IPS DF 6.9 (cell line): ENCODE data around the gene ARHGAP26.

ENCODE experiments used
- DNase-seq: peaks from one replicate; pipeline ENCODE4 v3.0.0-alpha.2; 2013; ENCODE audit warnings: low read depth, low spot score
- H3K27ac ChIP-seq: one replicate; pipeline ENCODE4 v1.5.1; 2013; ENCODE audit warnings: low read length, control low read depth
- H3K27me3 ChIP-seq: 2 replicates; pipeline ENCODE4 v1.6.1; 2013; ENCODE audit warnings: mild to moderate bottlenecking, low read length; ENCODE audit not compliant: control insufficient read depth, insufficient read depth
- H3K36me3 ChIP-seq: 2 replicates; pipeline ENCODE4 v1.6.1; 2013; ENCODE audit warnings: low read length; ENCODE audit not compliant: control insufficient read depth, insufficient read depth
- H3K4me1 ChIP-seq: 2 replicates; pipeline ENCODE4 v1.6.1; 2013; ENCODE audit warnings: low read length; ENCODE audit not compliant: control insufficient read depth, insufficient read depth
- H3K4me3 ChIP-seq: 2 replicates; pipeline ENCODE4 v1.5.1; 2013; ENCODE audit warnings: mild to moderate bottlenecking, low read length
- H3K9me3 ChIP-seq: 2 replicates; pipeline ENCODE4 v1.6.1; 2013; ENCODE audit warnings: low read length, inconsistent platforms; ENCODE audit not compliant: control insufficient read depth, insufficient read depth
- WGBS: extraction: QIAGEN DNeasy Blood & Tissue Kit; methylation state at CpG from one replicate; pipeline ENCODE4 v1.1.7; 2013; ENCODE audit warnings: mixed read lengths, missing lambda C conversion rate; ENCODE audit not compliant: insufficient read length, insufficient coverage; 5-methylcytosine and 5-hydroxymethylcytosine counted together

ARHGAP26 gene

GRCh38 chr5:143180751-143181150 is 410.6 kb downstream of the ARHGAP26 start:
- Histone ChIP-seq H3K27ac (no peak overlapping the region), H3K36me3 (no peaks in the 10 kb centered on the region), H3K27me3 (no peaks in the 10 kb centered on the region), H3K9me3 (no peaks in the 10 kb centered on the region), H3K4me3 (no peak overlapping the region), H3K4me1 (no peaks in the 10 kb centered on the region)
- DNase-seq: no peak
- no CpG with 5 or more reads among the region's 1 CpG for WGBS

- Histone ChIP-seq H3K9me3 (no peaks in the 10 kb centered on the region), H3K27me3 (no peaks in the 10 kb centered on the region), H3K4me1 (no peaks in the 10 kb centered on the region), H3K27ac (no peak overlapping the region), H3K36me3 (no peaks in the 10 kb centered on the region), H3K4me3 (no peak overlapping the region)
- no CpG with 5 or more reads among the region's 3 CpGs for WGBS
- DNase-seq: no peak
Measured at GRCh38 chr5:143181173-143181572, 411.0 kb downstream of the ARHGAP26 start.

- H3K36me3 ChIP-seq: no peaks in the 10 kb centered on the region
- no peaks in the 10 kb centered on the region for H3K27me3 ChIP-seq
- no peaks in the 10 kb centered on the region for H3K9me3 ChIP-seq
- no CpG with 5 or more reads among the region's 3 CpGs for WGBS
- H3K4me3 ChIP-seq: no peak overlapping the region
- H3K27ac ChIP-seq: no peak overlapping the region
- no peaks in the 10 kb centered on the region for H3K4me1 ChIP-seq
- DNase-seq: no peak
Measured at GRCh38 chr5:143182106-143182505, 411.9 kb downstream of the ARHGAP26 start.

GRCh38 chr5:143182901-143183820 is 413.0 kb downstream of the ARHGAP26 start:
- no peaks in the 10 kb centered on the region for H3K4me1 ChIP-seq
- DNase-seq: no peak
- H3K27me3 ChIP-seq: no peaks in the 10 kb centered on the region
- no peaks in the 10 kb centered on the region for H3K9me3 ChIP-seq
- no CpG with 5 or more reads among the region's 15 CpGs for WGBS
- H3K36me3 ChIP-seq: no peaks in the 10 kb centered on the region
- no peak overlapping the region for H3K27ac ChIP-seq
- H3K4me3 ChIP-seq: no peak overlapping the region

- Histone ChIP-seq H3K27me3 (no peaks in the 10 kb centered on the region), H3K9me3 (no peaks in the 10 kb centered on the region), H3K4me1 (no peaks in the 10 kb centered on the region), H3K36me3 (no peaks in the 10 kb centered on the region), H3K27ac (no peak overlapping the region), H3K4me3 (no peak overlapping the region)
- no peak for DNase-seq
- no CpG with 5 or more reads among the region's 1 CpG for WGBS
Measured at GRCh38 chr5:143183989-143184388, 413.8 kb downstream of the ARHGAP26 start.

- H3K4me3 ChIP-seq: no peak overlapping the region
- no peak overlapping the region for H3K27ac ChIP-seq
- no peak for DNase-seq
- H3K4me1 ChIP-seq: no peaks in the 10 kb centered on the region
- H3K9me3 ChIP-seq: no peaks in the 10 kb centered on the region
- no peaks in the 10 kb centered on the region for H3K27me3 ChIP-seq
- no peaks in the 10 kb centered on the region for H3K36me3 ChIP-seq
Measured at GRCh38 chr5:143186623-143187022, 416.4 kb downstream of the ARHGAP26 start.

GRCh38 chr5:143187495-143187894 is 417.3 kb downstream of the ARHGAP26 start:
- DNase-seq: no peak
- H3K4me3 ChIP-seq: no peak overlapping the region
- H3K27me3 ChIP-seq: no peaks in the 10 kb centered on the region
- H3K27ac ChIP-seq: no peak overlapping the region
- H3K36me3 ChIP-seq: no peaks in the 10 kb centered on the region
- H3K9me3 ChIP-seq: no peaks in the 10 kb centered on the region
- no peaks in the 10 kb centered on the region for H3K4me1 ChIP-seq
- no CpG with 5 or more reads among the region's 8 CpGs for WGBS

- DNase-seq: no peak
- no peaks in the 10 kb centered on the region for H3K36me3 ChIP-seq
- no peaks in the 10 kb centered on the region for H3K27me3 ChIP-seq
- H3K27ac ChIP-seq: no peak overlapping the region
- WGBS: no CpG with 5 or more reads among the region's 2 CpGs
- no peak overlapping the region for H3K4me3 ChIP-seq
- no peaks in the 10 kb centered on the region for H3K4me1 ChIP-seq
- H3K9me3 ChIP-seq: no peaks in the 10 kb centered on the region
Measured at GRCh38 chr5:143188083-143188482, 417.9 kb downstream of the ARHGAP26 start.

GRCh38 chr5:143188692-143189091 is 418.5 kb downstream of the ARHGAP26 start:
- Histone ChIP-seq H3K9me3 (no peaks in the 10 kb centered on the region), H3K4me1 (no peaks in the 10 kb centered on the region), H3K27ac (no peak overlapping the region), H3K36me3 (no peaks in the 10 kb centered on the region), H3K27me3 (no peaks in the 10 kb centered on the region), H3K4me3 (no peak overlapping the region)
- WGBS: no CpG with 5 or more reads among the region's 3 CpGs
- no peak for DNase-seq

GRCh38 chr5:143190260-143190810 is 420.2 kb downstream of the ARHGAP26 start:
- no peaks in the 10 kb centered on the region for H3K4me1 ChIP-seq
- no CpG with 5 or more reads among the region's 3 CpGs for WGBS
- no peaks in the 10 kb centered on the region for H3K36me3 ChIP-seq
- no peak for DNase-seq
- no peaks in the 10 kb centered on the region for H3K27me3 ChIP-seq
- H3K27ac ChIP-seq: no peak overlapping the region
- no peak overlapping the region for H3K4me3 ChIP-seq
- no peaks in the 10 kb centered on the region for H3K9me3 ChIP-seq

GRCh38 chr5:143191720-143192119 is 421.5 kb downstream of the ARHGAP26 start:
- no peaks in the 10 kb centered on the region for H3K36me3 ChIP-seq
- H3K27me3 ChIP-seq: no peaks in the 10 kb centered on the region
- no peaks in the 10 kb centered on the region for H3K9me3 ChIP-seq
- H3K27ac ChIP-seq: no peak overlapping the region
- no peaks in the 10 kb centered on the region for H3K4me1 ChIP-seq
- whole genome bisulfite sequencing: no CpG with 5 or more reads among the region's 4 CpGs
- no peak overlapping the region for H3K4me3 ChIP-seq
- DNase-seq: no peak
